GM23338 (cell line): ENCODE results near the gene LRIT3.

Experiments used
- EZH2phosphoT487 ChIP-seq: fragments of 200-600 bp; sonication (generic); IDR thresholded peaks from one replicate; pipeline ENCODE4 v1.8.1; 2018; ENCODE audit warnings: antibody characterized with exemption; ENCODE audit not compliant: unreplicated experiment
- JUNB ChIP-seq: IDR thresholded peaks from one replicate; pipeline ENCODE4 v1.6.1; 2016; ENCODE audit warnings: antibody characterized with exemption; ENCODE audit not compliant: unreplicated experiment
- NANOG ChIP-seq: IDR thresholded peaks from 2 replicates; pipeline ENCODE4 v1.6.1; 2016; ENCODE audit warnings: antibody characterized with exemption, borderline replicate concordance
- POLR2AphosphoS5 ChIP-seq: IDR thresholded peaks from 2 replicates; pipeline ENCODE4 v1.6.1; 2016; ENCODE audit warnings: antibody characterized with exemption, low read depth
- REST ChIP-seq: IDR thresholded peaks from one replicate; pipeline ENCODE4 v1.6.1; 2018; ENCODE audit warnings: antibody characterized with exemption; ENCODE audit not compliant: unreplicated experiment
- TF ChIP-seq, protein P1 (sequence below), 2 experiments: fragments of 200-600 bp in 1 of 2; sonication (generic) in 1 of 2; conservative IDR thresholded peaks; 2 replicates each; pipeline versions ENCODE4 v1.5.1 to v1.6.1; 2016 to 2017; ENCODE audit warnings: antibody characterized with exemption in 2 of 2, low read depth in 2 of 2, mild to moderate bottlenecking in 2 of 2, moderate library complexity in 1 of 2

DNA sequence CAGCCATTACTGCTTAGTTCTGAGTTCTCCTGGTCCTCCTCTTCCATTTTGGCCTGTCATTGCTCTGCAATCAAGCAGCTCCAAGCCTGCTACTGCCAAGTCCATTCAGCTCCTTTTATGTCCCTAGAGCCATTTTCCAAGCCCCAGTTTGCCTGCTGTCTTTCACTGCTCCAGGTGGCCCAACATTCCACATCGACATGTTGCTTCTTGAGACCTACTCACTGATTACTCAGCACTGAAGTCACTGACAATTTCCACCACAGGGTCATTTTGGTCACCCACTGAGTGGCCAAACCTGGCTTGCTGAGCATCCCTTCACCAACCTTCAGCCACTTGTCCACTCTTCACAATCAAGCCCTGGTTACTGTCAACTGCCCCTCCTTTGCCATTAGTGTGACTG, 27.2 kb downstream of the LRIT3 start:
- TF ChIP-seq JUNB: no peak
- no peak for TF ChIP-seq NANOG
- no peak for TF ChIP-seq POLR2AphosphoS5
- TF ChIP-seq, protein P1, sequence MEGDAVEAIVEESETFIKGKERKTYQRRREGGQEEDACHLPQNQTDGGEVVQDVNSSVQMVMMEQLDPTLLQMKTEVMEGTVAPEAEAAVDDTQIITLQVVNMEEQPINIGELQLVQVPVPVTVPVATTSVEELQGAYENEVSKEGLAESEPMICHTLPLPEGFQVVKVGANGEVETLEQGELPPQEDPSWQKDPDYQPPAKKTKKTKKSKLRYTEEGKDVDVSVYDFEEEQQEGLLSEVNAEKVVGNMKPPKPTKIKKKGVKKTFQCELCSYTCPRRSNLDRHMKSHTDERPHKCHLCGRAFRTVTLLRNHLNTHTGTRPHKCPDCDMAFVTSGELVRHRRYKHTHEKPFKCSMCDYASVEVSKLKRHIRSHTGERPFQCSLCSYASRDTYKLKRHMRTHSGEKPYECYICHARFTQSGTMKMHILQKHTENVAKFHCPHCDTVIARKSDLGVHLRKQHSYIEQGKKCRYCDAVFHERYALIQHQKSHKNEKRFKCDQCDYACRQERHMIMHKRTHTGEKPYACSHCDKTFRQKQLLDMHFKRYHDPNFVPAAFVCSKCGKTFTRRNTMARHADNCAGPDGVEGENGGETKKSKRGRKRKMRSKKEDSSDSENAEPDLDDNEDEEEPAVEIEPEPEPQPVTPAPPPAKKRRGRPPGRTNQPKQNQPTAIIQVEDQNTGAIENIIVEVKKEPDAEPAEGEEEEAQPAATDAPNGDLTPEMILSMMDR (conservative IDR thresholded peaks at IDR 0.05; ENCODE audit: low read depth in 2 of 2): no peak
- TF ChIP-seq REST: no peak
- TF ChIP-seq EZH2phosphoT487: no peak
